K562 (cell line): ENCODE data around the gene MAP4K1. TPM values are rescaled to one million over a fixed set of nuclear protein-coding genes. Genes with fewer than 3 reads are reported as not detected.

Source experiments
- ATAC-seq: fragments of 200-7000 bp; cut with Tn5 transposase; 3 replicates; pipeline ENCODE4 v1.9.1; 2020; ENCODE audit warnings: moderate library complexity
- BruUV-seq: library from RNA; stranded (reverse); fragments of 400-500 nt; replicated peaks from 2 replicates; lab custom pipeline; 2021; lab: Mats Ljungman, UMichigan
- CTCF ChIA-PET: fragments of 300-600 bp; formaldehyde crosslinking; extraction: SDS; loops from one replicate; lab custom pipeline; 2021; ENCODE audit warnings: low intra/inter-chr PET ratio; lab: Yijun Ruan, JAX
- POLR2A ChIA-PET: fragments of 300-600, 350-650 bp; sonication (Branson Sonifier 250); formaldehyde crosslinking; extraction: SDS; loops from one replicate; lab custom pipeline; 2021; ENCODE audit warnings: antibody characterized with exemption, inconsistent platforms; lab: Yijun Ruan, JAX
- DNase-seq, 4 experiments: peaks; one replicate each; pipeline versions ENCODE4 v3.0.0 to v3.0.0-alpha.2; 2011 to 2018; ENCODE audit warnings: low spot score in 3 of 4, mixed read lengths in 3 of 4; ENCODE audit errors: extremely low read depth in 1 of 4
- FAIRE-seq: peaks from 2 replicates; lab custom pipeline; 2011; peaks lifted over from hg19 to GRCh38; lab: Jason Lieb, UNC
- H2AFZ ChIP-seq: 2 replicates; pipeline ENCODE4 v1.6.0; 2011; ENCODE audit warnings: low read depth, low read length, control low read depth, inconsistent platforms
- H3K27ac ChIP-seq: fragments of 200-600 bp; 3 replicates; pipeline ENCODE4 v1.8.0; 2011; ENCODE audit warnings: low read depth, mild to moderate bottlenecking, control low read depth, inconsistent platforms, low read length, moderate library complexity, mixed read lengths; ENCODE audit errors: extremely low read depth
- H3K27me3 ChIP-seq, 2 experiments: fragments of 300-600 bp in 1 of 2; 2 replicates in 1 of 2; 3 replicates in 1 of 2; pipeline versions ENCODE4 v1.6.0 to v1.8.0; 2011; ENCODE audit warnings: inconsistent platforms in 2 of 2, low read length in 2 of 2, mild to moderate bottlenecking in 1 of 2, mixed read lengths in 1 of 2, moderate library complexity in 1 of 2; ENCODE audit not compliant: control insufficient read depth in 2 of 2, insufficient read depth in 2 of 2
- H3K36me3 ChIP-seq: fragments of 300-600 bp; 3 replicates; pipeline ENCODE4 v1.8.0; 2011; ENCODE audit warnings: mild to moderate bottlenecking, low read length, inconsistent platforms; ENCODE audit not compliant: control insufficient read depth, insufficient read depth
- H3K4me1 ChIP-seq, 2 experiments: fragments of 200-600 bp in 1 of 2; replicated peaks in 1 of 2; 2 replicates in 1 of 2; 3 replicates in 1 of 2; pipeline versions ENCODE4 v1.5.1 to v1.8.0; 2011; ENCODE audit warnings: inconsistent platforms in 2 of 2, low read length in 2 of 2, mild to moderate bottlenecking in 1 of 2, mixed read lengths in 1 of 2, moderate library complexity in 1 of 2; ENCODE audit not compliant: control insufficient read depth in 2 of 2, insufficient read depth in 2 of 2
- H3K4me2 ChIP-seq: 2 replicates; pipeline ENCODE4 v1.6.1; 2011; ENCODE audit warnings: low read length, control low read depth, inconsistent platforms, mixed read lengths; ENCODE audit not compliant: insufficient read depth
- H3K4me3 ChIP-seq: fragments of 200-600 bp; sonication (generic), shearing (Covaris generic); 2 replicates; pipeline ENCODE4 v1.5.1; 2016; ENCODE audit warnings: control low read depth, inconsistent platforms
- H3K79me2 ChIP-seq: fragments of 200-600 bp; 3 replicates; pipeline ENCODE4 v1.8.0; 2011; ENCODE audit warnings: low read length, inconsistent platforms; ENCODE audit not compliant: control insufficient read depth, insufficient read depth
- H3K9ac ChIP-seq, 2 experiments: 2 replicates each; pipeline versions ENCODE4 v1.6.0 to v1.6.1; 2011; ENCODE audit warnings: low read depth in 2 of 2, low read length in 2 of 2, control low read depth in 1 of 2, inconsistent platforms in 1 of 2, mild to moderate bottlenecking in 1 of 2, mixed read lengths in 1 of 2; ENCODE audit not compliant: insufficient read depth in 1 of 2
- H3K9me1 ChIP-seq: one replicate; pipeline ENCODE4 v1.6.0; 2011; ENCODE audit warnings: inconsistent platforms, mild to moderate bottlenecking, low read length, moderate library complexity; ENCODE audit not compliant: control insufficient read depth, insufficient read depth
- H3K9me3 ChIP-seq: replicated peaks from 2 replicates; pipeline ENCODE4 v1.5.1; 2011; ENCODE audit warnings: low read depth, low read length, inconsistent platforms; ENCODE audit not compliant: control insufficient read depth, insufficient read depth
- H4K20me1 ChIP-seq: replicated peaks from 2 replicates; pipeline ENCODE4 v1.6.1; 2011; ENCODE audit warnings: low read length, inconsistent platforms, mixed read lengths; ENCODE audit not compliant: control insufficient read depth, insufficient read depth
- ADNP ChIP-seq: fragments of 200-800 bp; sonication (Bioruptor generic); IDR thresholded peaks from 2 replicates; pipeline ENCODE4 v1.6.1; 2016; ENCODE audit warnings: missing genetic modification characterization, missing compliant biosample characterization
- BCOR ChIP-seq: fragments of 450-650 bp; IDR thresholded peaks from 2 replicates; pipeline ENCODE4 v1.6.1; 2016
- KDM1A ChIP-seq, 2 experiments: fragments of 450-650 bp; IDR thresholded peaks; 2 replicates each; pipeline ENCODE4 v1.6.1; 2016; ENCODE audit warnings: mild to moderate bottlenecking in 2 of 2
- MAFG ChIP-seq: fragments of 450-650 bp; conservative IDR thresholded peaks from 2 replicates; pipeline ENCODE4 v1.6.1; 2016; ENCODE audit warnings: missing genetic modification characterization, missing compliant biosample characterization
- MEIS2 ChIP-seq: fragments of 450-650 bp; IDR thresholded peaks from 2 replicates; pipeline ENCODE4 v1.6.1; 2014; ENCODE audit warnings: mild to moderate bottlenecking; ENCODE audit not compliant: partially characterized antibody
- MTA2 ChIP-seq: fragments of 450-650 bp; IDR thresholded peaks from 2 replicates; pipeline ENCODE4 v1.6.1; 2016; ENCODE audit warnings: low read depth
- RBM25 ChIP-seq: fragments of 200-400 bp; formaldehyde crosslinking; IDR thresholded peaks from 2 replicates; pipeline ENCODE4 v1.6.1; 2018; ENCODE audit warnings: low read length, low read depth, moderate library complexity; ENCODE audit not compliant: severe bottlenecking
- TCF3 ChIP-seq: sonication (generic); formaldehyde crosslinking; IDR thresholded peaks from 2 replicates; pipeline ENCODE4 v1.4.0; 2020; ENCODE audit warnings: mild to moderate bottlenecking, missing genetic modification reagents
- WGBS: fragments of 100-300 bp; shearing (Covaris generic); methylation state at CpG from one replicate; pipeline ENCODE4 v1.1.6; 2016; ENCODE audit warnings: low coverage, mixed read lengths; ENCODE audit not compliant: insufficient coverage; ENCODE audit errors: missing lambda C conversion rate; 5-methylcytosine and 5-hydroxymethylcytosine counted together
- in situ Hi-C: fragments of 300-500 bp; cut with MboI; formaldehyde crosslinking; loops from 4 replicates; pipeline ENCODE4 v1.15.0; 2018; ENCODE audit warnings: inconsistent platforms, mixed read lengths
- intact Hi-C: fragments of 100-400 bp; cut with micrococcal nuclease; formaldehyde crosslinking; loops from 2 replicates; pipeline ENCODE4 v1.14.2; 2022
- polyA plus RNA-seq, 8 experiments: library from polyadenylated mRNA; depleted of rRNA in 4 of 8; stranded (reverse) in 5 of 8; unstranded in 3 of 8; fragments of >200 nt; fragmentation: Nextera tagmentation in 2 of 8; fragmentation: Illumina TruSeq in 1 of 8; extraction: Ambion mirVana in 2 of 8; extraction: Trizol in 1 of 8; gene quantifications; 2 replicates each; pipeline versions ENCODE4 v1.2.1 to v1.2.3, GENCODE V29; 2011 to 2014; ENCODE audit warnings: inconsistent platforms in 1 of 8, missing spikeins in 1 of 8
- total RNA-seq, 7 experiments: library from RNA; depleted of rRNA in 6 of 7; stranded (reverse); fragments of >200 nt in 6 of 7; fragmentation: Illumina TruSeq in 2 of 7; extraction: Trizol in 2 of 7; gene quantifications; 2 replicates each; pipeline versions ENCODE4 v1.2.1 to v1.2.3, GENCODE V29; 2011 to 2021; ENCODE audit warnings: low replicate concordance in 1 of 7
- TF ChIP-seq, protein P1 (sequence below): sonication (generic); formaldehyde crosslinking; IDR thresholded peaks from 2 replicates; pipeline ENCODE4 v1.8.0; 2022; ENCODE audit warnings: mild to moderate bottlenecking, low read depth, missing genetic modification reagents

Gene MAP4K1
- total and polyA plus RNA-seq, 9 of the 15 experiments (the other 6 are each of a cell fraction or from before 2014, with no cell fraction given), result 0.14 to 3.2 (median 0.73) TPM; not detected in 1

DNA sequence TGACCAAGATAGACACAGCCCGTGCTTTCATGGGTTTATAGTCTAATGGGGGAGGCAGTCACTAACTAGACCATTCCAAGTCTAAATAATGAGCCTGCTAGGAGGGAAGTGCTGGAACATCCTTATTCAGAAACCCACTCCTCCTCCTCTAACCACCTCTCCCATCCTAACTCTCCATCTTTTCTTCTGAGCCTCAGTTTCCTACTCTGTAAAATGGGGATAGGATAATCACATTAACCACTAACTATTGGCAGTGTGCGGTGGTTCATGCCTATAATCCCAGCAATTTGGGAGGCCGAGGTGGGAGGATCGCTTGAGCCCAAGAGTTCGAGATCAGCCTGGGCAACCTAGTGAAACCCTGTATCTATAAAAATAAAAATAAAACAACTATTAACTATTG, 68.7 kb downstream of the MAP4K1 start:
- CTCF ChIA-PET, result no interaction called here
- in situ Hi-C loops, result no loop called here
- TF ChIP-seq MAFG (tag) (no peak), RBM25 (peak; percentile 71), TCF3 (CRISPR knock-in tag) (no peak), KDM1A (IDR thresholded peaks at IDR 0.05) (peak in 1 of 2 experiments; percentile 28; a peak in 1 of 4 replicates), MEIS2 (no peak), MTA2 (no peak), ADNP (tag) (0 out of 2 replicates have a peak, but pooled peaks have one; percentile 24), BCOR (peak; percentile 53)
- TF ChIP-seq, protein P1, sequence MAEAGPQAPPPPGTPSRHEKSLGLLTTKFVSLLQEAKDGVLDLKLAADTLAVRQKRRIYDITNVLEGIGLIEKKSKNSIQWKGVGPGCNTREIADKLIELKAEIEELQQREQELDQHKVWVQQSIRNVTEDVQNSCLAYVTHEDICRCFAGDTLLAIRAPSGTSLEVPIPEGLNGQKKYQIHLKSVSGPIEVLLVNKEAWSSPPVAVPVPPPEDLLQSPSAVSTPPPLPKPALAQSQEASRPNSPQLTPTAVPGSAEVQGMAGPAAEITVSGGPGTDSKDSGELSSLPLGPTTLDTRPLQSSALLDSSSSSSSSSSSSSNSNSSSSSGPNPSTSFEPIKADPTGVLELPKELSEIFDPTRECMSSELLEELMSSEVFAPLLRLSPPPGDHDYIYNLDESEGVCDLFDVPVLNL (CRISPR knock-in tag), result no peak
- FAIRE-seq (no peak), DNase-seq (no peak), ATAC-seq (no peak)
- H3K4me1 ChIP-seq, result peaks cover 23 to 25% of the 10 kb centered on the region in 2 experiments
- no peaks in the 10 kb centered on the region for H3K36me3 ChIP-seq
- H3K4me2 ChIP-seq, result no peak overlapping the region
- H3K27me3 ChIP-seq, result no peaks in the 10 kb centered on the region
- no peak overlapping the region for H3K9ac ChIP-seq
- H4K20me1 ChIP-seq, result no peaks in the 10 kb centered on the region
- H3K4me3 ChIP-seq, result no peak overlapping the region
- H3K9me3 ChIP-seq, result no peaks in the 10 kb centered on the region
- POLR2A ChIA-PET, result no interaction called here
- intact Hi-C loops, result loop anchor here (10.0 kb wide), 1 partner anchor 186 kb away; no protein-coding TSS in a partner anchor
- no peak overlapping the region for H3K27ac ChIP-seq
- 81% methylated on average over 5 of the region's 5 CpGs for WGBS
- no TSS peak for BruUV-seq
- no peaks in the 10 kb centered on the region for H3K9me1 ChIP-seq
- H2AFZ ChIP-seq, result no peak overlapping the region
- no peaks in the 10 kb centered on the region for H3K79me2 ChIP-seq
